IMR-90 (cell line): Measurements from ENCODE around the gene RNF123.

Experiments used
- BHLHE40 ChIP-seq: fragments of 150-350 bp; IDR thresholded peaks from 2 replicates; pipeline ENCODE4 v1.6.1; 2016; ENCODE audit warnings: mild to moderate bottlenecking, low read depth, low read length
- CEBPB ChIP-seq: IDR thresholded peaks from 2 replicates; pipeline ENCODE4 v1.6.1; 2012; ENCODE audit warnings: low read depth, low read length, improper control_type of control experiment
- CHD1 ChIP-seq: IDR thresholded peaks from 2 replicates; pipeline ENCODE4 v1.6.1; 2012; ENCODE audit warnings: low read depth, low read length, improper control_type of control experiment
- CTCF ChIP-seq: conservative IDR thresholded peaks from 2 replicates; pipeline ENCODE4 v1.5.1; 2012; ENCODE audit warnings: mild to moderate bottlenecking, low read depth, low read length, improper control_type of control experiment
- FOS ChIP-seq: fragments of 150-350 bp; IDR thresholded peaks from 2 replicates; pipeline ENCODE4 v1.6.1; 2016; ENCODE audit warnings: low read depth, low read length
- MAFK ChIP-seq: IDR thresholded peaks from 2 replicates; pipeline ENCODE4 v1.6.1; 2012; ENCODE audit warnings: low read depth, low read length, improper control_type of control experiment
- MAZ ChIP-seq: IDR thresholded peaks from 2 replicates; pipeline ENCODE4 v1.6.1; 2012; ENCODE audit warnings: low read depth, mild to moderate bottlenecking, low read length, improper control_type of control experiment, moderate library complexity, borderline replicate concordance
- MXI1 ChIP-seq: IDR thresholded peaks from 2 replicates; pipeline ENCODE4 v1.6.1; 2012; ENCODE audit warnings: low read depth, mild to moderate bottlenecking, low read length, moderate library complexity, borderline replicate concordance
- POLR2A ChIP-seq: IDR thresholded peaks from 2 replicates; pipeline ENCODE4 v1.6.1; 2012; ENCODE audit warnings: mild to moderate bottlenecking, low read depth, low read length
- RAD21 ChIP-seq: IDR thresholded peaks from 2 replicates; pipeline ENCODE4 v1.6.1; 2012; ENCODE audit warnings: low read length, improper control_type of control experiment
- RCOR1 ChIP-seq: IDR thresholded peaks from 2 replicates; pipeline ENCODE4 v1.6.1; 2012; ENCODE audit warnings: mild to moderate bottlenecking, low read length, improper control_type of control experiment; ENCODE audit not compliant: insufficient replicate concordance
- RFX5 ChIP-seq: IDR thresholded peaks from 2 replicates; pipeline ENCODE4 v1.8.0; 2012; ENCODE audit warnings: low read depth, mild to moderate bottlenecking, low read length, moderate library complexity
- TF ChIP-seq, protein P1 (sequence below): fragments of 150-350 bp; IDR thresholded peaks from 2 replicates; pipeline ENCODE4 v1.6.1; 2016; ENCODE audit warnings: low read depth, mild to moderate bottlenecking, low read length, moderate library complexity, borderline replicate concordance

DNA sequence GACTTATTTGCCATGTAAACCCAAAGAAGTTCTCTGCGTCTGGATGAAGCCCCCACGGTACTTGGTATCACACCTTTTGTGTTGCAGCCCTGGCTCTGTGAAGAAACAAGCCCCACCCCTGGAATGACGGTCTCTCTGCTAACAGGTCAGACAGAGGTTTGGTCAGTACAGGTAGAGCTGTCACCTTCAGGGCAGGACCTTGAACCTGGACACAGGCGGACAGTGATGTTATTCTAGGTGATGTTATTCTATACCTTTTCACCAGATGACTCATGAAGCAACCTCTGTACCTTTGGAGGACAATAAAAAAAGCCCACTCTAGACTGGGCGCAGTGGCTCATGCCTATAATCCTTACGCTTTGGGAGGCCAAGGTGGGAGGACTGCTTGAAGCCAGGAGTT, 45.4 kb downstream of the RNF123 start:
- no peak for TF ChIP-seq POLR2A
- TF ChIP-seq MAFK: no peak
- no peak for TF ChIP-seq CTCF
- TF ChIP-seq MAZ: no peak
- TF ChIP-seq FOS: no peak
- no peak for TF ChIP-seq RAD21
- TF ChIP-seq BHLHE40: no peak
- TF ChIP-seq RCOR1: no peak
- TF ChIP-seq, protein P1, sequence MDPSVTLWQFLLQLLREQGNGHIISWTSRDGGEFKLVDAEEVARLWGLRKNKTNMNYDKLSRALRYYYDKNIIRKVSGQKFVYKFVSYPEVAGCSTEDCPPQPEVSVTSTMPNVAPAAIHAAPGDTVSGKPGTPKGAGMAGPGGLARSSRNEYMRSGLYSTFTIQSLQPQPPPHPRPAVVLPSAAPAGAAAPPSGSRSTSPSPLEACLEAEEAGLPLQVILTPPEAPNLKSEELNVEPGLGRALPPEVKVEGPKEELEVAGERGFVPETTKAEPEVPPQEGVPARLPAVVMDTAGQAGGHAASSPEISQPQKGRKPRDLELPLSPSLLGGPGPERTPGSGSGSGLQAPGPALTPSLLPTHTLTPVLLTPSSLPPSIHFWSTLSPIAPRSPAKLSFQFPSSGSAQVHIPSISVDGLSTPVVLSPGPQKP: no peak
- no peak for TF ChIP-seq MXI1
- no peak for TF ChIP-seq CEBPB
- no peak for TF ChIP-seq CHD1
- TF ChIP-seq RFX5: no peak
